Coronary artery (tissue), 2 donors: ENCODE data around the gene SETMAR.

Source experiments
- DNase-seq: peaks from one replicate; pipeline ENCODE4 v3.0.0-alpha.2; 2017; ENCODE audit warnings: low spot score
- H3K27ac ChIP-seq, 2 donors: fragments of 200-600 bp; sonication (generic); one replicate each; pipeline ENCODE4 v1.5.1; 2016 to 2019
- H3K4me3 ChIP-seq: fragments of 200-600 bp; sonication (generic); 2 replicates; pipeline ENCODE4 v1.5.1; 2016; ENCODE audit warnings: mild to moderate bottlenecking, moderate library complexity
- CTCF ChIP-seq: fragments of 200-600 bp; sonication (generic); IDR thresholded peaks from one replicate; pipeline ENCODE4 v1.5.1; 2019; ENCODE audit warnings: antibody characterized with exemption

Gene SETMAR

GRCh38 chr3:4313606-4314293 is 10.6 kb downstream of the SETMAR start:
- H3K4me3 ChIP-seq, result no peak overlapping the region
- TF ChIP-seq CTCF, result no peak
- H3K27ac ChIP-seq, result no peak overlapping the region
- DNase-seq, result no peak

GRCh38 chr3:4314688-4315087 is 11.5 kb downstream of the SETMAR start:
- TF ChIP-seq CTCF, result no peak
- H3K27ac ChIP-seq, result no peak overlapping the region
- no peak for DNase-seq
- no peak overlapping the region for H3K4me3 ChIP-seq

- TF ChIP-seq CTCF, result no peak
- no peak overlapping the region for H3K4me3 ChIP-seq
- DNase-seq, result no peak
- no peak overlapping the region for H3K27ac ChIP-seq
Measured at GRCh38 chr3:4320096-4320911, 17.1 kb downstream of the SETMAR start.

GRCh38 chr3:4321732-4322131 is 18.6 kb downstream of the SETMAR start:
- no peak for DNase-seq
- TF ChIP-seq CTCF, result no peak

GRCh38 chr3:4322635-4323034 is 19.5 kb downstream of the SETMAR start:
- TF ChIP-seq CTCF, result no peak

More at GRCh38 chr3:4321732-4322131, 18.6 kb downstream of the SETMAR start:
- H3K27ac ChIP-seq, result no peak overlapping the region
- no peak overlapping the region for H3K4me3 ChIP-seq

GRCh38 chr3:4323246-4324027 is 20.3 kb downstream of the SETMAR start:
- no peak overlapping the region for H3K27ac ChIP-seq
- H3K4me3 ChIP-seq, result no peak overlapping the region
- TF ChIP-seq CTCF, result no peak
- DNase-seq, result no peak

More at GRCh38 chr3:4322635-4323034, 19.5 kb downstream of the SETMAR start:
- DNase-seq, result no peak
- Histone ChIP-seq H3K4me3 (no peak overlapping the region), H3K27ac (no peak overlapping the region)
